H1 (cell line): ENCODE measurements around the gene SOX10. TPM values are rescaled to one million over a fixed set of nuclear protein-coding genes. Genes with fewer than 3 reads are reported as not detected.
"Not testable (repeated sequence)": the region's sequence is repeated elsewhere in the genome, so short reads cannot be mapped to it uniquely, and the experiment has no call there.

ENCODE experiments used
- CTCF ChIA-PET: fragments of 300-600 bp; sonication (Branson Sonifier 250); formaldehyde crosslinking; loops from one replicate; lab custom pipeline; 2021; ENCODE audit not compliant: partially characterized antibody; lab: Charles Lee
- POLR2A ChIA-PET: fragments of 300-600 bp; sonication (Branson Sonifier 250); formaldehyde crosslinking; loops from one replicate; lab custom pipeline; 2021; ENCODE audit warnings: inconsistent platforms; ENCODE audit not compliant: partially characterized antibody; lab: Charles Lee
- DNase-seq, 2 experiments: peaks; one replicate each; pipeline versions ENCODE4 v3.0.0 to v3.0.0-alpha.2; 2010 to 2022; ENCODE audit warnings: low spot score in 2 of 2, low read depth in 1 of 2, mixed read lengths in 1 of 2
- FAIRE-seq: peaks from 2 replicates; lab custom pipeline; 2011; peaks lifted over from hg19 to GRCh38; lab: Jason Lieb, UNC
- H2AFZ ChIP-seq: 2 replicates; pipeline ENCODE4 v1.8.1; 2012; ENCODE audit warnings: low read length, inconsistent platforms
- H2AK5ac ChIP-seq: 2 replicates; pipeline ENCODE4 v1.6.1; 2013; ENCODE audit warnings: low read depth, low read length
- H2BK120ac ChIP-seq: replicated peaks from 2 replicates; pipeline ENCODE3; 2013; ENCODE audit warnings: low read depth, low read length, inconsistent platforms
- H2BK12ac ChIP-seq: 2 replicates; pipeline ENCODE4 v1.6.1; 2013; ENCODE audit warnings: low read depth, low read length
- H2BK15ac ChIP-seq: 2 replicates; pipeline ENCODE4 v1.6.1; 2013; ENCODE audit warnings: low read length
- H2BK20ac ChIP-seq: 2 replicates; pipeline ENCODE4 v1.6.1; 2013; ENCODE audit warnings: low read length
- H2BK5ac ChIP-seq: 2 replicates; pipeline ENCODE4 v1.6.1; 2013; ENCODE audit warnings: low read depth, low read length
- H3K14ac ChIP-seq: 2 replicates; pipeline ENCODE4 v1.6.1; 2013; ENCODE audit warnings: inconsistent platforms; ENCODE audit not compliant: insufficient read length
- H3K18ac ChIP-seq: 2 replicates; pipeline ENCODE4 v1.6.1; 2013; ENCODE audit warnings: low read length; ENCODE audit errors: extremely low read depth
- H3K23ac ChIP-seq: 2 replicates; pipeline ENCODE4 v1.6.1; 2013; ENCODE audit warnings: inconsistent platforms; ENCODE audit not compliant: insufficient read length
- H3K23me2 ChIP-seq: 2 replicates; pipeline ENCODE4 v1.6.1; 2013; ENCODE audit warnings: low read depth, low read length
- H3K27ac ChIP-seq: 2 replicates; pipeline ENCODE4 v1.6.1; 2011; ENCODE audit warnings: low read depth, low read length, inconsistent platforms
- H3K27me3 ChIP-seq, 4 experiments: replicated peaks in 1 of 4; 1 replicate in 1 of 4; 2 replicates in 3 of 4; pipeline versions ENCODE4 v1.6.1 to v1.8.1; 2011 to 2013; ENCODE audit warnings: low read length in 3 of 4, mild to moderate bottlenecking in 3 of 4, inconsistent platforms in 2 of 4, mixed read lengths in 2 of 4, moderate library complexity in 1 of 4; ENCODE audit not compliant: control insufficient read depth in 3 of 4, insufficient read depth in 3 of 4; ENCODE audit errors: extremely low read depth in 1 of 4
- H3K36me3 ChIP-seq, 4 experiments: 2 replicates each; pipeline versions ENCODE4 v1.6.1 to v1.8.1; 2011 to 2013; ENCODE audit warnings: mild to moderate bottlenecking in 4 of 4, low read length in 3 of 4, moderate library complexity in 2 of 4, control low read depth in 1 of 4, inconsistent platforms in 1 of 4; ENCODE audit not compliant: insufficient read depth in 4 of 4, control insufficient read depth in 2 of 4
- H3K4ac ChIP-seq: replicated peaks from 2 replicates; pipeline ENCODE3; 2013; ENCODE audit warnings: low read length, low read depth, mixed read lengths, inconsistent platforms; ENCODE audit not compliant: insufficient read length
- H3K4me1 ChIP-seq, 4 experiments: replicated peaks in 1 of 4; 1 replicate in 1 of 4; 2 replicates in 3 of 4; pipeline versions ENCODE4 v1.6.1 to v1.8.1; 2011 to 2013; ENCODE audit warnings: low read length in 3 of 4, inconsistent platforms in 2 of 4, mixed read lengths in 1 of 4; ENCODE audit not compliant: insufficient read depth in 4 of 4, control insufficient read depth in 3 of 4
- H3K4me2 ChIP-seq, 2 experiments: 2 replicates each; pipeline versions ENCODE4 v1.6.1 to v1.8.1; 2011 to 2013; ENCODE audit warnings: low read depth in 2 of 2, low read length in 2 of 2, control low read depth in 1 of 2, inconsistent platforms in 1 of 2, mild to moderate bottlenecking in 1 of 2; ENCODE audit not compliant: insufficient read depth in 1 of 2
- H3K4me3 ChIP-seq, 4 experiments: fragments of 200-600, 300-600 bp in 1 of 4; sonication (generic), shearing (Covaris generic), sonication (Bioruptor Twin) in 1 of 4; 2 replicates each; pipeline versions ENCODE4 v1.5.1 to v1.8.1; 2011 to 2016; ENCODE audit warnings: low read length in 4 of 4, low read depth in 3 of 4, control low read depth in 2 of 4, inconsistent platforms in 2 of 4, mild to moderate bottlenecking in 2 of 4, mixed read lengths in 1 of 4, moderate library complexity in 1 of 4; ENCODE audit not compliant: insufficient read depth in 2 of 4; ENCODE audit errors: extremely low read depth in 1 of 4
- H3K56ac ChIP-seq: replicated peaks from 2 replicates; pipeline ENCODE3; 2013; ENCODE audit warnings: low read depth, mild to moderate bottlenecking, mixed read lengths, low read length, inconsistent platforms; ENCODE audit not compliant: insufficient read length
- H3K79me1 ChIP-seq: 2 replicates; pipeline ENCODE4 v1.6.1; 2013; ENCODE audit warnings: low read depth, low read length, control low read depth
- H3K79me2 ChIP-seq, 2 experiments: 2 replicates each; pipeline versions ENCODE4 v1.6.1 to v1.8.1; 2012 to 2013; ENCODE audit warnings: low read length in 2 of 2, mild to moderate bottlenecking in 2 of 2, inconsistent platforms in 1 of 2; ENCODE audit not compliant: insufficient read depth in 2 of 2, control insufficient read depth in 1 of 2
- H3K9ac ChIP-seq, 4 experiments: replicated peaks in 1 of 4; 1 replicate in 1 of 4; 2 replicates in 3 of 4; pipeline versions ENCODE4 v1.6.1 to v1.8.1; 2011 to 2013; ENCODE audit warnings: low read depth in 3 of 4, low read length in 3 of 4, control low read depth in 2 of 4, mild to moderate bottlenecking in 2 of 4, moderate library complexity in 2 of 4, inconsistent platforms in 1 of 4; ENCODE audit errors: extremely low read depth in 1 of 4
- H3K9me3 ChIP-seq, 2 experiments: 2 replicates each; pipeline versions ENCODE4 v1.6.1 to v1.8.1; 2012 to 2013; ENCODE audit warnings: mild to moderate bottlenecking in 2 of 2, moderate library complexity in 2 of 2, control low read depth in 1 of 2, inconsistent platforms in 1 of 2, low read depth in 1 of 2, low read length in 1 of 2, mixed read lengths in 1 of 2; ENCODE audit not compliant: insufficient read depth in 2 of 2
- H4K20me1 ChIP-seq, 2 experiments: replicated peaks in 1 of 2; 2 replicates each; pipeline versions ENCODE3 to v1.8.1; 2011 to 2013; ENCODE audit warnings: inconsistent platforms in 2 of 2, low read length in 2 of 2, mild to moderate bottlenecking in 1 of 2; ENCODE audit not compliant: insufficient read depth in 2 of 2, control insufficient read depth in 1 of 2
- H4K5ac ChIP-seq: 2 replicates; pipeline ENCODE4 v1.6.1; 2013; ENCODE audit warnings: low read length, low read depth, mixed read lengths, inconsistent platforms; ENCODE audit not compliant: insufficient read length
- H4K8ac ChIP-seq: 2 replicates; pipeline ENCODE4 v1.8.0; 2013; ENCODE audit warnings: mild to moderate bottlenecking, moderate library complexity, low read length, inconsistent platforms; ENCODE audit not compliant: insufficient read depth; ENCODE audit errors: extremely low read depth
- H4K91ac ChIP-seq: replicated peaks from 2 replicates; pipeline ENCODE3; 2013; ENCODE audit warnings: low read length, mixed read lengths, inconsistent platforms; ENCODE audit not compliant: insufficient read length
- WGBS, 2 experiments: shearing (Covaris generic) in 1 of 2; methylation state at CpG; one replicate each; pipeline versions ENCODE4 v1.1.6 to v1.1.7; 2013 to 2015; ENCODE audit warnings: low lambda C conversion rate in 2 of 2, mixed read lengths in 2 of 2, inconsistent platforms in 1 of 2, low coverage in 1 of 2, missing lambda C conversion rate in 1 of 2; ENCODE audit not compliant: insufficient replicate concordance in 2 of 2, insufficient coverage in 1 of 2, insufficient read length in 1 of 2; ENCODE audit errors: extremely low coverage in 1 of 2, missing lambda C conversion rate in 1 of 2; 5-methylcytosine and 5-hydroxymethylcytosine counted together
- polyA plus RNA-seq, 7 experiments: library from polyadenylated mRNA; depleted of rRNA in 3 of 7; stranded (reverse) in 5 of 7; unstranded in 2 of 7; fragments of >200 nt in 5 of 7; fragments of 200-250 nt in 2 of 7; gene quantifications; 1 replicate in 5 of 7; 2 replicates in 1 of 7; 4 replicates in 1 of 7; pipeline versions ENCODE4 v1.2.1 to v1.2.3, GENCODE V29; 2011 to 2013; ENCODE audit warnings: missing spikeins in 2 of 7, mixed read lengths in 2 of 7
- total RNA-seq: library from RNA; stranded (reverse); fragmentation: NEBNext Ultra II Directional; extraction: Animal tissue kit (Norgen Biotek cat#: 25700); gene quantifications from 2 replicates; pipeline ENCODE4 v1.2.1, GENCODE V29; 2021

Gene SOX10
- total and polyA plus RNA-seq, 2 of the 8 experiments (the other 6 are each of a cell fraction or from before 2014, with no cell fraction given): 2.7 TPM

DNA sequence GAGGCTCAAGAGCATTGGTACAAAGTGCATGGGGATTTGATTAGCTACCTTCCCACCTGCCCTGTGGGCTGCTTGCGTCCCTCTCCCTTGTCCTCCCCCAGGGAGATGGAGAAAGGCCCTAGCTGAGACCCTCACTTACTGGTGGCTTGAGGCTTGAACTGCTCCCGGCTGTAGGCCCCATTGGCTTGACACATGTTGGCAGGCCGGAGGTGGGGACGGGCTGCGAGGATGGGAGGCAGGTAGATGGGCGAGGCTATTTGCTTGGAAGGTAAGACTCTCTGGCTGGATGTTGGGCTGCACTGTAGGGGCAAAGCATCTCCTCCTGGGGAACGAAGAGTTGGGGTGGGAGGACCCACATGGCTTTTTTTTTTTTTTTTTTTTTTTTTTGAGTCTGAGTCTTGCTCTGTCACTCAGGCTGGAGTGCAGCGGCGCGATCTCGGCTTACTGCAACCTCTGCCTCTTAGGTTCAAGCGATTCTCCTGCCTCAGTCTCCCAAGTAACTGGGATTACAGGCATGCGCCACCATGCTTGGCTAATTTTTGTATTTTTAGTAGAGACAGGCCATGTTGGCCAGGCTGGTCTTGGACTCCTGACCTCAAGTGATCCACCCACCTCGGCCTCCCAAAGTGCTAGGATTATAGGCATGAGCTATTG lies 37.1 kb downstream of the SOX10 start:
- H2BK12ac ChIP-seq, H3K4me3 ChIP-seq, H3K27me3 ChIP-seq, H2AFZ ChIP-seq, FAIRE-seq, H3K56ac ChIP-seq, H4K5ac ChIP-seq, H3K4ac ChIP-seq, H3K9ac ChIP-seq, H3K4me2 ChIP-seq, H3K79me2 ChIP-seq, H2BK15ac ChIP-seq, DNase-seq, H3K9me3 ChIP-seq, H3K4me1 ChIP-seq, H4K91ac ChIP-seq, H3K79me1 ChIP-seq, H3K23ac ChIP-seq, H3K36me3 ChIP-seq, H4K20me1 ChIP-seq, H3K18ac ChIP-seq, H3K27ac ChIP-seq, H2AK5ac ChIP-seq, H3K23me2 ChIP-seq, H2BK120ac ChIP-seq, H2BK5ac ChIP-seq, H3K14ac ChIP-seq, H2BK20ac ChIP-seq: not testable (repeated sequence)
- ChIA-PET POLR2A (interaction anchor here (0.7 to 1.1 kb wide), 4 partner anchors 10 to 113 kb away, joined by 3 to 5 read pairs (median 4); no protein-coding TSS in a partner anchor), CTCF (interaction anchor here (0.7 to 2.2 kb wide), 6 partner anchors 10 to 65 kb away, joined by 3 to 10 read pairs (median 5); no protein-coding TSS in a partner anchor)
- peak overlapping the region; percentile 25; the same call in 1 of the 2 replicates for H4K8ac ChIP-seq
- WGBS, 2 experiments: 88% methylated on average over 13 of the region's 14 CpGs; no CpG with 5 or more reads in 1 of the 2 experiments
